Astrocyte (in vitro differentiated cells and primary cell): ENCODE results near the gene PIH1D2.

Experiments
- EZH2 ChIP-seq: IDR thresholded peaks from 2 replicates; pipeline ENCODE4 v1.6.1; 2012; ENCODE audit warnings: mild to moderate bottlenecking, low read length, inconsistent platforms; ENCODE audit not compliant: insufficient read depth
- TF ChIP-seq, protein P1 (sequence below): IDR thresholded peaks from 2 replicates; pipeline ENCODE4 v1.5.1; 2011; ENCODE audit warnings: low read depth, mild to moderate bottlenecking, inconsistent platforms, low read length, moderate library complexity; ENCODE audit not compliant: insufficient read depth

DNA sequence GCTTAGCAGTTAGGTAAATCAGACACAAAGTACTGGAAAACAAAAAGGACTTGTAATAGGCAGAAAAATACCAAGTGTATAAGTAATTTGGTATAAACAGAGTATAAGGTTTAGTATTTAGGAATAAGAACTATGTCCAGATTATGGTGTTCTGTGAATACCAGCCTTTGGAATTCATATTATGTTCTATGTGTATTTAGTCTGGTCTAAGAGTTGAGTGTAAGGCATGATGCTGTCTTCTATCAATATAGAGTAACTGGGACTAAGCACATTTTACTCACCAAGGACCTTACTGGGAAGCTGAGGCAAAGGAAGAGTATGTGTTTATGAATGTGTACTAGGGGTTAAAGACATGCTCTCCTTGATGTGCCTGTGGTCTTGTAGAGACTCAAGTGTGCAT is 22.4 kb upstream of the PIH1D2 start:
- TF ChIP-seq, protein P1, sequence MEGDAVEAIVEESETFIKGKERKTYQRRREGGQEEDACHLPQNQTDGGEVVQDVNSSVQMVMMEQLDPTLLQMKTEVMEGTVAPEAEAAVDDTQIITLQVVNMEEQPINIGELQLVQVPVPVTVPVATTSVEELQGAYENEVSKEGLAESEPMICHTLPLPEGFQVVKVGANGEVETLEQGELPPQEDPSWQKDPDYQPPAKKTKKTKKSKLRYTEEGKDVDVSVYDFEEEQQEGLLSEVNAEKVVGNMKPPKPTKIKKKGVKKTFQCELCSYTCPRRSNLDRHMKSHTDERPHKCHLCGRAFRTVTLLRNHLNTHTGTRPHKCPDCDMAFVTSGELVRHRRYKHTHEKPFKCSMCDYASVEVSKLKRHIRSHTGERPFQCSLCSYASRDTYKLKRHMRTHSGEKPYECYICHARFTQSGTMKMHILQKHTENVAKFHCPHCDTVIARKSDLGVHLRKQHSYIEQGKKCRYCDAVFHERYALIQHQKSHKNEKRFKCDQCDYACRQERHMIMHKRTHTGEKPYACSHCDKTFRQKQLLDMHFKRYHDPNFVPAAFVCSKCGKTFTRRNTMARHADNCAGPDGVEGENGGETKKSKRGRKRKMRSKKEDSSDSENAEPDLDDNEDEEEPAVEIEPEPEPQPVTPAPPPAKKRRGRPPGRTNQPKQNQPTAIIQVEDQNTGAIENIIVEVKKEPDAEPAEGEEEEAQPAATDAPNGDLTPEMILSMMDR: no peak
- TF ChIP-seq EZH2: no peak
